Measurements from ENCODE around the gene TPM3. TPM values are rescaled to one million over a fixed set of nuclear protein-coding genes. Genes with fewer than 3 reads are reported as not detected.

TPM3 gene
- total and polyA plus RNA-seq, 10 of the 15 experiments (the other 5 are each of a cell fraction or from before 2014, with no cell fraction given), result 270 to 759 (median 505) TPM

DNA sequence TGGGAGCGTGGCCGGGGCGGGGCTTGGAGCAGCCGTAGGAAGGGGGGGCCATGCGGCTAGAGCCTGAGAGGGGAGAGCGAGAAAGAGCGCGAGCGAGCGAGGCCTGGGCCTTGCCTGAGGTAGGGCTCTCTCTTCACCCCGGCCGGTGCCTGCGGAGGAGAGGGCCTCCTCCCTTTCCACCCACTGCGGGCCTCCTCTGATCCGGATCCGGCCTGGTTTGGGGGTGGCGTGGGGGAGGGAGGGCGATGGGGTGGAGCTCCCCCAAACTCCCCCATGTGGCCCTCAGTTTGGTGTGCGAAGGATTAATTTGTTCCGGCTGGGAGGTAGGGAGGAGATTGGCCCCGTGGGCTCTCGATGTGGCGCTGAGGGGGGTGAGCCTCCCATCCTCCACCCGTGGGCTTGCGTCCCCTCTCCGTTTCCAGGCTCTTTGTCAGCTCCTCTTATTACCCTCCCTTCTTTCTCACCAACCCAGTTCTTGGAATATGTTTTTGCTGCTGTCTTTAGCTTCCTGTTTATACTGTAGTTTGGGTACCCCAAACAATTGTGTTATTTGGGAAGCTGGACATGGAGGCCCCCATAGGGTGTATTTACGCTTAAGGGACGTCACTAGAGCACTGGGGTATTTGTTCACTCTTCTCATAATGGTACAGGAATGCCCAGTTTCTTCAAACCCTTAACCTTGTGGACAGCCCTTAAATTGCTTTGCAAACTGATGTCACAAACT is 29.5 kb upstream of the TPM3 start (continued):
- TF ChIP-seq CUX1 (IDR thresholded peaks at IDR 0.05; ENCODE audit: insufficient replicate concordance, low read depth, low read length) (no peak), TBL1XR1 (IDR thresholded peaks at IDR 0.05; ENCODE audit: low read depth, low read length) (no peak), HDGF (IDR thresholded peaks at IDR 0.05) (0 out of 2 replicates have a peak, but pooled peaks have one; percentile 35), BCLAF1 (IDR thresholded peaks at IDR 0.05) (no peak), NBN (IDR thresholded peaks at IDR 0.05) (0 out of 2 replicates have a peak, but pooled peaks have one; percentile 38), RAD21 (IDR thresholded peaks at IDR 0.05; ENCODE audit: insufficient read depth, low read depth, low read length) (no peak), LARP7 (IDR thresholded peaks at IDR 0.05) (no peak; the same call in 1 of the 2 replicates), POLR2AphosphoS2 (IDR thresholded peaks at IDR 0.05; ENCODE audit: low read depth, low read length) (no peak), ZNF622 (IDR thresholded peaks at IDR 0.05) (no peak), CHD2 (IDR thresholded peaks at IDR 0.05; ENCODE audit: borderline replicate concordance, low read depth, low read length) (no peak), FOS (IDR thresholded peaks at IDR 0.05; ENCODE audit: borderline replicate concordance, extremely low read depth, insufficient read length) (no peak), ASH2L (IDR thresholded peaks at IDR 0.05; ENCODE audit: borderline replicate concordance, low read depth) (no peak), ZSCAN29 (IDR thresholded peaks at IDR 0.05) (0 out of 2 replicates have a peak, but pooled peaks have one; percentile 38), RAD51 (IDR thresholded peaks at IDR 0.05) (no peak), IKZF2 (IDR thresholded peaks at IDR 0.05) (peak in 1 of 2 experiments; percentile 18; a peak in 1 of 4 replicates)
- TF ChIP-seq, protein P1, sequence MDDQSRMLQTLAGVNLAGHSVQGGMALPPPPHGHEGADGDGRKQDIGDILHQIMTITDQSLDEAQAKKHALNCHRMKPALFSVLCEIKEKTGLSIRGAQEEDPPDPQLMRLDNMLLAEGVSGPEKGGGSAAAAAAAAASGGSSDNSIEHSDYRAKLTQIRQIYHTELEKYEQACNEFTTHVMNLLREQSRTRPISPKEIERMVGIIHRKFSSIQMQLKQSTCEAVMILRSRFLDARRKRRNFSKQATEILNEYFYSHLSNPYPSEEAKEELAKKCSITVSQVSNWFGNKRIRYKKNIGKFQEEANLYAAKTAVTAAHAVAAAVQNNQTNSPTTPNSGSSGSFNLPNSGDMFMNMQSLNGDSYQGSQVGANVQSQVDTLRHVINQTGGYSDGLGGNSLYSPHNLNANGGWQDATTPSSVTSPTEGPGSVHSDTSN (IDR thresholded peaks at IDR 0.05; ENCODE audit: insufficient replicate concordance, low read depth, low read length), result no peak

Measured in GM12878 (cell line).